Heart left ventricle (tissue), 13 donors: Measurements from ENCODE around the gene KCNH8.

Source experiments
- CTCF ChIP-seq, 12 donors: fragments of 200-600 bp; sonication (generic) in 4 of 12; IDR thresholded peaks; one replicate each; pipeline versions ENCODE4 v1.5.0 to v1.8.0; 2018 to 2022; ENCODE audit warnings: antibody characterized with exemption in 12 of 12, mild to moderate bottlenecking in 5 of 12
- POLR2A ChIP-seq, 2 donors: fragments of 450-650 bp; IDR thresholded peaks; one replicate each; pipeline ENCODE4 v1.6.1; 2017; ENCODE audit warnings: antibody characterized with exemption in 2 of 2, mild to moderate bottlenecking in 2 of 2, moderate library complexity in 2 of 2
- donor health status: ischemic (EF 13 %, LVEDD 7.1; RV severe dilation, severe dysfunction).
- donor health status: DM: no; HTN: yes; CAD: no.
- donor health status: DM: no; HTN: no; CAD: no.
- donor health status: ischemic (EF 25% LVEDD 6.9; RV normal size, moderate dysfunction).
- donor health status: ischemic (EF 25% LVEDD 5.7; RV mildly dilated, moderate dysfunction).
- donor health status: ischemic (EF 35%, LVEDD 5.7; RV mildly dilated, moderate dysfunction).
- donor health status: nonischemic (EF 11% LVEDD 7.7; RV severe dilation, severe dysfunction).
- donor health status: DM: yes; HTN: yes; CAD: no.
- donor health status: PGD.
- donor health status: ischemic (EF 29% LVEDD 5.4; RV normal size, mild dysfunction).
- donor health status: nonischemic (EF 23%, LVEDD 6.1; RV moderate dilation, normal function).

DNA sequence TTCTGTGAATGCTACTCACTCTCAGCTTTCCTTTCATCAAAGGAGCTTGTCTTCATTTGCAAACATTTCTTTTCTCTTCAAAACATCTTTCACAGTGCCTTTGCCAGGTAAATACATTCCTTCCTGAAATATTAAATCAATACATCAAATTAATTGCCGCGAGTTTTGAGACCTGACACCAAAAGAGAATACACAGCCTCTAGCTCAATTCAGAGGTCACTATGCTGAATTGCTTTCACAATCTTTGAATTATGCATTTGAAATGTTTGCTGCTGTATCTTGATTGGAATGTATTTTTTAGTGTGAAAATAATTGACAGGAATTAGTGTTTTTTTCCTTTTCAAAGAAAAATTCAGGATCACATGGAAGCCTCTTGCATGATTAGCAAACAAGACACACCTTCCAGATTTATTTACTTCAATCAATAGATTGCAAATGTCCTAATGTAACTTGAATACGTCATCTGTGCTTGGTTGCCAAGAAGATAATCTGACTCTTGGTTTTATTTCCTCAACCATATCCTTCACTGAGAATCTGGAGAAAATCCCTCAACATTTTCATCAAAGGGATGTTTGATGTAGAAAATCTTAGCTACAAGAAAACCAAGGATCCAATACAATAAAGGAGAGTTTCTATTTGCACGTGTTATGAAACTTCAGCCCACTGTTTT is 83.6 kb downstream of the KCNH8 start:
- TF ChIP-seq CTCF (IDR thresholded peaks at IDR 0.05) (no peak), POLR2A (IDR thresholded peaks at IDR 0.05) (no peak)
